A673 (cell line): ENCODE data around the gene ZMYND8. TPM values are rescaled to one million over a fixed set of nuclear protein-coding genes. Genes with fewer than 3 reads are reported as not detected.

Source experiments
- BruUV-seq: library from RNA; stranded (reverse); fragments of 400-500 nt; replicated peaks from 2 replicates; lab custom pipeline; 2021; lab: Mats Ljungman, UMichigan
- CTCF ChIA-PET: fragments of 300-600 bp; sonication (Branson Sonifier 250); formaldehyde crosslinking; loops from one replicate; lab custom pipeline; 2022; ENCODE audit warnings: antibody characterized with exemption; lab: Charles Lee
- POLR2A ChIA-PET: fragments of 300-600 bp; sonication (Branson Sonifier 250); formaldehyde crosslinking; loops from one replicate; lab custom pipeline; 2022; ENCODE audit warnings: antibody characterized with exemption; ENCODE audit not compliant: low non-redundant PET; lab: Charles Lee
- DNase-seq: peaks from one replicate; pipeline ENCODE4 v3.0.0-alpha.2; 2015; ENCODE audit warnings: low spot score
- H3K27ac ChIP-seq: fragments of 200-600 bp; sonication (generic); 2 replicates; pipeline ENCODE4 v1.5.1; 2016; ENCODE audit warnings: mixed run types, low read depth, mild to moderate bottlenecking, mixed read lengths, antibody characterized with exemption, low read length; ENCODE audit not compliant: poor library complexity, severe bottlenecking
- H3K27me3 ChIP-seq: fragments of 200-600 bp; sonication (generic); replicated peaks from 2 replicates; pipeline ENCODE4 v1.6.1; 2017; ENCODE audit warnings: mixed run types, low read depth, mild to moderate bottlenecking, mixed read lengths, antibody characterized with exemption, low read length; ENCODE audit not compliant: insufficient read depth, poor library complexity
- H3K36me3 ChIP-seq: fragments of 200-600 bp; sonication (generic); 2 replicates; pipeline ENCODE4 v1.6.1; 2016; ENCODE audit warnings: mixed run types, mild to moderate bottlenecking, mixed read lengths, antibody characterized with exemption, low read length; ENCODE audit not compliant: insufficient read depth, poor library complexity, severe bottlenecking
- H3K4me1 ChIP-seq: fragments of 200-600 bp; sonication (generic); 2 replicates; pipeline ENCODE4 v1.6.1; 2017; ENCODE audit warnings: mixed run types, mild to moderate bottlenecking, mixed read lengths, antibody characterized with exemption, low read length; ENCODE audit not compliant: insufficient read depth, poor library complexity, severe bottlenecking
- H3K4me3 ChIP-seq: fragments of 200-600 bp; sonication (generic); 2 replicates; pipeline ENCODE4 v1.5.1; 2016; ENCODE audit warnings: low read depth, mixed run types, mild to moderate bottlenecking, mixed read lengths, low read length; ENCODE audit not compliant: poor library complexity, severe bottlenecking
- H3K9me3 ChIP-seq: fragments of 200-600 bp; sonication (generic); 2 replicates; pipeline ENCODE4 v1.6.1; 2016; ENCODE audit warnings: mixed run types, low read depth, mild to moderate bottlenecking, mixed read lengths, antibody characterized with exemption, low read length; ENCODE audit not compliant: poor library complexity, severe bottlenecking
- EZH2 ChIP-seq: fragments of 200-600 bp; sonication (generic); IDR thresholded peaks from 2 replicates; pipeline ENCODE4 v1.6.1; 2017; ENCODE audit warnings: borderline replicate concordance, low read depth, mild to moderate bottlenecking, mixed read lengths, antibody characterized with exemption, low read length; ENCODE audit not compliant: poor library complexity, severe bottlenecking
- intact Hi-C: fragments of 100-400 bp; cut with micrococcal nuclease; formaldehyde crosslinking; loops from one replicate; pipeline ENCODE4 v1.10.0; 2022; ENCODE audit not compliant: unreplicated experiment
- total RNA-seq: library from RNA; stranded (reverse); gene quantifications from 2 replicates; pipeline ENCODE4 v1.2.3, GENCODE V29; 2021
- TF ChIP-seq, protein P1 (sequence below): fragments of 300-800, 200-600 bp; sonication (generic); conservative IDR thresholded peaks from 2 replicates; pipeline ENCODE4 v1.5.1; 2017; ENCODE audit warnings: low read depth, mild to moderate bottlenecking, antibody characterized with exemption, low read length, moderate library complexity, mixed read lengths

ZMYND8 gene
- total RNA-seq, 1 experiment from 2014 or later = 31.3 TPM

DNA sequence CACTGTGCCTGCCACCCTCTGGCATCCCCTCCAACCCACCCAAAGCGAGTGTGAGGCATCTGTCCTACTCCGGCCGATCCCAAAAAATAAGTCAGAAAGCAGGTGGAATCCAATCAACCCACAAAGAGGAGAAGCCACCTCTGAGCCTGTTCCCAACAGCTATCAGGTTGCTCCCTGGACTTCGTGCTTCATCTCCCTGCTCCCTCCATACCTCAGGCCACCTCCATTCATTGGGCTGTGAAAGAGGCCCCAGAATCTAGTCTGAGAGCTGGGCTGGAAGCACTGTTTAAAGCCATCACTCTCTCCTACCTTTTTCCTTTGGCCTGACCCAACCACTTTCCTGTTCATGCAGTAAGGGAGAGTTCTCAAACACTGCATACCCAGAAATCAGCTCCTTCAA lies 106.1 kb downstream of the ZMYND8 start:
- no peaks in the 10 kb centered on the region for H3K27me3 ChIP-seq
- intact Hi-C loops = no loop called here
- H3K27ac ChIP-seq = no peak overlapping the region
- no peaks in the 10 kb centered on the region for H3K4me1 ChIP-seq
- H3K4me3 ChIP-seq = no peak overlapping the region
- ChIA-PET POLR2A (no interaction called here), CTCF (interaction anchor here (0.5 kb wide), 1 partner anchor 32 kb away, joined by 5 read pairs; no protein-coding TSS in a partner anchor)
- peaks cover 38% of the 10 kb centered on the region for H3K36me3 ChIP-seq
- no peak for TF ChIP-seq EZH2
- TF ChIP-seq, protein P1, sequence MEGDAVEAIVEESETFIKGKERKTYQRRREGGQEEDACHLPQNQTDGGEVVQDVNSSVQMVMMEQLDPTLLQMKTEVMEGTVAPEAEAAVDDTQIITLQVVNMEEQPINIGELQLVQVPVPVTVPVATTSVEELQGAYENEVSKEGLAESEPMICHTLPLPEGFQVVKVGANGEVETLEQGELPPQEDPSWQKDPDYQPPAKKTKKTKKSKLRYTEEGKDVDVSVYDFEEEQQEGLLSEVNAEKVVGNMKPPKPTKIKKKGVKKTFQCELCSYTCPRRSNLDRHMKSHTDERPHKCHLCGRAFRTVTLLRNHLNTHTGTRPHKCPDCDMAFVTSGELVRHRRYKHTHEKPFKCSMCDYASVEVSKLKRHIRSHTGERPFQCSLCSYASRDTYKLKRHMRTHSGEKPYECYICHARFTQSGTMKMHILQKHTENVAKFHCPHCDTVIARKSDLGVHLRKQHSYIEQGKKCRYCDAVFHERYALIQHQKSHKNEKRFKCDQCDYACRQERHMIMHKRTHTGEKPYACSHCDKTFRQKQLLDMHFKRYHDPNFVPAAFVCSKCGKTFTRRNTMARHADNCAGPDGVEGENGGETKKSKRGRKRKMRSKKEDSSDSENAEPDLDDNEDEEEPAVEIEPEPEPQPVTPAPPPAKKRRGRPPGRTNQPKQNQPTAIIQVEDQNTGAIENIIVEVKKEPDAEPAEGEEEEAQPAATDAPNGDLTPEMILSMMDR = no peak
- no peaks in the 10 kb centered on the region for H3K9me3 ChIP-seq
- no peak for DNase-seq
- BruUV-seq = no TSS peak

DNA sequence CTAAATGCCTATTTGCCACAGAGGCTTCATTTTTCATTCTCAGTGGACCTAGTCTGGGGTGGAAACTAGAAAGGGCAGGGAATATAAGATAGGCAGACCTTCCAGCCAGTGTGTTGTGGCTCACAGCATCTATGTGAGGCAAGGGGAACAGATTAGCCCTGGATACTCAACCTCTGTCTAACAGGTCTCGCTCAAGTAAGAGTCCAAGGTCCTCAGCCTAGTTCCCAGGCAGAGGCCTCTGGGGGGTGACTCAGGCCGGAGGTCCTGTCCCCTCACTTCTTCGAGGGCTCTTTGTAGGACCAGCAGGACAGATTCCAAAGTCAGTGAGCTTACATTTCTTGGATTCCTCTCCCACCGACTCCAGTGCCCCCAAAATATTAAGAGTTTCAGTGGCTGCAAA lies 106.6 kb downstream of the ZMYND8 start:
- POLR2A ChIA-PET = no interaction called here
- intact Hi-C loops = no loop called here

DNA sequence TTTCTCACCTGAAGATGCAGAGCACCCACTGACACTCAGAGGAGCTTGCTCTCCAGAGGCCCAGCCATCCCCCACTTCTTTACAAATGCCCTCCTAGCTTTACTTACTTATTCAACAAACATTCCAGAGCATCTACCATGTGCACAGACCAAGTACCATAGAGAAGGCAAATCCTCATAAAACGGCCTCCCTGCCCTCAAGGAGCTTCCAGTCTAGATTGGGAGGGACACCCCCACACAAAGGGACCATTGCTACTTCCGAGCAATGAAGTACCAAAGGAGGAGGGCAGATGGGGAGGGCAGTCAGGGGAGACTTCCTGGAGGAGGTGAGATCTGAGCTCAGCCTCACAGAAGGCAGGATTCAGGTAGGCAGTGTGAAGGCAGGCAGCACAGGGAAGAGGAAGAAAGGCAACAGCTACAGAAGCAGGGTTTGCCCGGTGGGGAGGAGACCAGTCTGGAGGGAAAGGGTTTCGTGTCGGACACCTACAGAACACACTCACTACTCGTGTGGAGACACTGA lies 108.0 kb downstream of the ZMYND8 start:
- no peaks in the 10 kb centered on the region for H3K27me3 ChIP-seq
- BruUV-seq = no TSS peak
- ChIA-PET POLR2A (no interaction called here), CTCF (interaction anchor here (0.5 kb wide), 1 partner anchor 137 kb away, joined by 8 read pairs; no protein-coding TSS in a partner anchor)
- no peak overlapping the region for H3K4me3 ChIP-seq
- H3K4me1 ChIP-seq = no peaks in the 10 kb centered on the region
- no peak for DNase-seq
- no peak for TF ChIP-seq EZH2
- TF ChIP-seq, protein P1 = no peak
- intact Hi-C loops = no loop called here
- H3K9me3 ChIP-seq = no peaks in the 10 kb centered on the region
- H3K36me3 ChIP-seq = peaks cover 34% of the 10 kb centered on the region
- no peak overlapping the region for H3K27ac ChIP-seq

More for the DNA sequence above, 106.6 kb downstream of the ZMYND8 start:
- Histone ChIP-seq H3K27me3 (no peaks in the 10 kb centered on the region), H3K36me3 (peaks cover 39% of the 10 kb centered on the region), H3K4me3 (no peak overlapping the region), H3K9me3 (no peaks in the 10 kb centered on the region), H3K27ac (no peak overlapping the region), H3K4me1 (no peaks in the 10 kb centered on the region)
- CTCF ChIA-PET = interaction anchor here (0.5 kb wide), 1 partner anchor 31 kb away, joined by 5 read pairs; no protein-coding TSS in a partner anchor
- no TSS peak for BruUV-seq
- no peak for TF ChIP-seq EZH2
- TF ChIP-seq, protein P1 = no peak
- no peak for DNase-seq
